HG02884 (cell line): Measurements from ENCODE around the gene PKDCC.
"Not testable (repeated sequence)": the region's sequence is repeated elsewhere in the genome, so short reads cannot be mapped to it uniquely, and the experiment has no call there.

ENCODE experiments used
- ATAC-seq: cut with Tn5 transposase; IDR thresholded peaks from one replicate; pipeline ENCODE4 v1.9.1; 2021; ENCODE audit warnings: mild to moderate bottlenecking, moderate library complexity; ENCODE audit not compliant: unreplicated experiment

Gene PKDCC

DNA sequence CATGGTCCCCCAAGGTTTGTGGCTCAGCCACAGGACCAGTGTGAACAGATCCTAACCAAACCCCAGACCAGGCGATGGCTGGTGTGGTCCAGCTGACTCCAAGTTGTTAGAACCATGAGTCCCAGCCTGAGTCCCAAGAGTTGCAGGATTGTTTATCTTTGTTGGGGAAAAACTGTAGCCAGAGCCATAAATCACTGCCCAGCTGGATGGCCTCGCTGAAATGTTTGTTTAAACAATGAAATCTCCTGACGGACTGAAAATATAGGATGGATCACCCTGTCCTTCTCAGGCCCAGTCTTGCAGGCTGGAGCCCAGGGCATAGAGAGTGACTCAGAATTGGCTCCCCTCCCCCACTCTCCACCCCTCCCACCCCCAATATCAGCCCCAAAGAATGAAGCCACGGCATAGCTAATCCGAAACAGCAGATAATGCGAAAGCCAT, 36.4 kb downstream of the PKDCC start:
- ATAC-seq: no peak

DNA sequence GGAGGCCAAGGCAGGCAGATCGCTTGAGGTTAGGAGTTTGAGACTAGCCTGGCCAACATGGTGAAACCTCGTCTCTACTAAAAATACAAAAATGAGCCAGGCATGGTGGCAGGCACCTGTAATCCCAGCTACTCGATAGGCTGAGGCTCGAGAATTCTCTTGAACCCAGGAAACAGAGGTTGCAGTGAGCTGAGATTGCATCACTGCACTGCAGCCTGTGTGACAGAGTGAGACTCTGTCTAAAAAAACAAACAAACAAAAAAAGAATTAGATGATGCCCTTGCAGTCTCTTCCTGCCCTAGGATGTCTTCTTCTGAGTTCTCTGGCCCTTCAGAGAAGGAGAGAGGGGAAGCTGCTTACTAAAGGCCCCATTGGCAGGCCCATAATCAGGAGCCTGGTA, 37.2 kb downstream of the PKDCC start:
- ATAC-seq: not testable (repeated sequence)

DNA sequence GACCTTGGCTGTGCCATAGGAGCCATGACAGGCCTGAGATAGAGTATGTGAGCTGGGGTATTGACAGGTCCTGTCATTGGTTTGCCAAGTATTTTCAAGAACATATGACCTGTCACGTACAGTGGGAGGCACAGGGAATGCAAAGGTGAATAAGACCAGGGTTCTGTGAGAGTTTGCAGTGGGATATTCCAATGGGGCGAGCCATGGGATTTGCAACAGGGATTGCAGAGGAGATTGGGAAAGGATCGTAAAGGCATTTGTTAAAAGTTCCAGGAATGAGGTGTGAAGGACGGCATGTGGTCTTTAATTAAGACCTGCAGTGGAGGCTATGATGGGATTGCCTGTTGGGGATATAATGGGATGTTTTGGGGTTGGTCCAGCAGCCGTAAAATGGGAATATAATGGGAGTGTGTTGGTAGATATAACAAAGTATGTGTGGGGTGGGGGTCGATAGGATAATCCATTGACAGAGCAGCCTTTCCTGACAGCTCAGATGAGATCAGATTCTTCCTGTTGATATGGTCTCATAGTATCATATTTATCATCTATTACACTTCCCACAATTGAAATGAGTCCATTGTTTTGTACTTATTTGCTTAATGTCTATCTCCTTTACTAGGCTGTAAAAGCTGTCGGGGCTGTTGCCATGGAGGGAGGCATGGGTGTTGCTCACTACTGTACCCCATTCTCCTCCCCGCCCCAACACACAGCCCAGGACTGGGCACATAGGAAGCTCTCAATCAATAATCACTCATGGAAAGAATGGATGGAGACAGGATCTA, 38.1 kb downstream of the PKDCC start:
- ATAC-seq: no peak

DNA sequence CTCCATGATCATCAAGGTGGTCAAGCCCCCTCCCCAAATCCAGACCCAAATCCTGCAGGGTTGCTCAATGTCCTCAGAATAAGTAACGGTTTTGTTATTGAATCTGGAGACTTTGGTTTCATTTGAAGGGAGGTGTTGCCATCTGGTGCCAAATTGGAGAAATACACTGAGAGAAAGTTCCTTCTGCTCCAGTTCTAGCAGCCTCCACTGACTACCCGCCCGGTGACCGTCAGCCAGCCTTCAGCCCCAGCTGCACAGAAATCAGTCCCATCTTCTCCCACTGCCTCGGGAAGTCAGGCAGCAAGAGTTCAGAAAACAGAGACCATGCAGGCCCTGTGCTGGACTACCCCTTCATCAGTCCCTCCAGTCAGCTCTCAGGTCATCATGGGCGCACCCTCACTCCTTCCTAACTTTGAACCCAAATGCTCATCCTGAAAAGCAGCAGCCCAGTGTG, 38.7 kb downstream of the PKDCC start:
- no peak for ATAC-seq

DNA sequence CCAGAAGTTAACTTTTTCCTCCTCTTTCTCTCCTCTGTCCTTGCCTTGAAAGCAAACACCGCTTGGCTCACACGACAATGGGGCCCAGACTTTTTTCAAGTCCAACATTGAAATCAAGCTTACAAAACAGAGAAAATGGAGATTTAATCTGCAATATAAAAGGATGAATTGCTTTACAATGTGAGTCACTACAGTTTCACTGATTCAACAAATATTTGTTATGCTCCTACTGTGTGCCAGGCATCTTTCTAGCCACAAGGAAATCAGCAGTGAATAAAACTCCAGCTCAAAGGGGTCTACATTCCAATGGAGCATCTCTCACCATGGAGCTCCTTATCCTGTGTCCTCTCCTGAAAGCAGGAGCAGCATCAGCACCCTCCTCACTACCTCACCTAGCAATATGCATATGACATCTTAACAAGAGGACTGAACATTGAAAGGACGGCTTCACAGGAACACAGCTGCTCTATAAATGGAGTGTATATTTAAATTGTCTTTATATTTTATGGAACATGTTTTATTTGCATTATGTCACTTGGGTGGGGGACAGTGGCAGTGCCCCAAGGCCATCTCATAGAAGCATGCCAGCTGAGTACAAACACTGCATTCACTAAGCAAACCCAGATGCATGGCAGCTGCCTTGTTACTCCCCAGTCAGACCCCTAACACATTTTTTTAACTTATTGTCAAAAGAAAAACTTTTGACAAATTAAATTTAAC, 39.5 kb downstream of the PKDCC start:
- no peak for ATAC-seq

DNA sequence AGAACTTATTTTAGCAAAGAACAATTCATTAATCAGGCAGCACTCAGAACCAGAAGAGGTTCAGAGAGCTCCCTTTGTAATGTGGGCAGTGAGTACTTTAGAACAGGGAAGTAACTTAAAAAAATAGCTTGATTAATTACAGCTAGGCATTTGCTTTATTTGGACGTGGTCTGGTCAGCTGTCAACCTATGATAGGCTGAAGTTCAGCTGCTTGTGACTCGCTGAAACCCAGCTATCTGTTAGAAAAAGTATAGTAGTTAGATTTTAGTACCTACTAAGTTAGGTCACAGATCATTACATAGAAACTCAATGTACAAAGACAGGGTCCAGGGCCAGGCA, 40.0 kb downstream of the PKDCC start:
- no peak for ATAC-seq

DNA sequence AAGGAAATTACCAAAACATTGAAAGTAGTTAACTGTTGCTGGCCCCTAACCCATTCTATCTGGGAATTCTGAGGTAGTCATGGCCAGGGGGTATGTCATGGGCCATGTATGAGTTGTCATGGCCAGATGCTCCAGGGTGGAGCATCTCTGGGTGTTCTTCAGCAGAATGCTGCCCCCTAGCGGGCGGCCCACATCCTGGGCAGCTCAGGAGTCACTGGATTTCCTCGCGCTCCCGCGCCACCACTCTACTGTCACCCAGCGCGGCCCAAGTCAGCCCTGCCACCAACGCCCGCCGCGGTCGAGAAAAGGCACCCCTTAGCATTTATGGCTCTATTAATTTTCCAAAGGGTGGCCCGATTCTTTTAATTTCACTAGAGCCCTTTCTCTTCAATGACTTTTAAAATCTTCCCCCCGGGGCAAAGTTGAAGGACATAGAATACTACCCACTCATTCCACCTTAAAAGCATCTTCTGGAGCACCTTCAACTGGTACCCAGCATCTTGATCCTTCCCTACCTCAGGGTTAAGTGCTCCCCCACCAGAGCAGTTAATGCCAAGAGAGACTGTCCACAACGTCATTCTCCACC, 41.6 kb downstream of the PKDCC start:
- peak; percentile 89 for ATAC-seq

DNA sequence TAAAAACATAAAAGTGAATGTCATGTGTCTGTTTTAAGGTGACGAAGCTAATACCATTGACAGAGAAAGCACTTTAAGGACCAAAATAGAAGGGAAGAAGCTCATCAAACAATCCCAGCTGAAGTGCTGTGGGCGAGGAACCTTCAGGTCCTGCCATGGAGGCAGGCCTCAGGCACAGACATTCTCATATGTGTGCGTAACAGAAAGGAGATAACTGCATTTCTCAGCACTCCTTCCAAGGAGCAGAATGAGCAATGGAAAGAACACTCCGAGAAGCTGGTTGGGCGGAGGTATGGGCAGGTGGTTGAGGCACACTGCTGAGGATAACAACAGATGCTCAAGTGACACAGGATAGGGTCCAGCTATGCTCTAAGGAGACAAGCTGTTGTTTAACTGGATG, 42.4 kb downstream of the PKDCC start:
- no peak for ATAC-seq

DNA sequence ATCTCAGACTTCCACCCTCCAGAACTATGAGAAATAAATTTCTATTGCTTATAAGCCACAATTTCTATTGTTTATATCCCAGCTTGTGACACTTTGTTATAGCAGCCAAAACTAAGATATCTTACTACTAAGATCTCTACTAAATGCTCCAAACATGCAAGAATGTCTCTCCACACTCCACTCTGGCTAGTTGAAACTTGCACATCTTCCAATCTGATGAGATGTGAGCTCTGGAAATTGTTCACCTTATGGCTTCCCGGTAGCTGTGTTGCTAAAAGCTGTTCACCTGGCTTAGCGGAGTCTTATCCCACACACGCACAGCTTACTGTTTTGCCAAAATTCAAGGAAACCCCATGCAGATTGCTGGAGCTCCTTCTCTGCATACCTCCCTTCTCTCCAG, 43.9 kb downstream of the PKDCC start:
- no peak for ATAC-seq

DNA sequence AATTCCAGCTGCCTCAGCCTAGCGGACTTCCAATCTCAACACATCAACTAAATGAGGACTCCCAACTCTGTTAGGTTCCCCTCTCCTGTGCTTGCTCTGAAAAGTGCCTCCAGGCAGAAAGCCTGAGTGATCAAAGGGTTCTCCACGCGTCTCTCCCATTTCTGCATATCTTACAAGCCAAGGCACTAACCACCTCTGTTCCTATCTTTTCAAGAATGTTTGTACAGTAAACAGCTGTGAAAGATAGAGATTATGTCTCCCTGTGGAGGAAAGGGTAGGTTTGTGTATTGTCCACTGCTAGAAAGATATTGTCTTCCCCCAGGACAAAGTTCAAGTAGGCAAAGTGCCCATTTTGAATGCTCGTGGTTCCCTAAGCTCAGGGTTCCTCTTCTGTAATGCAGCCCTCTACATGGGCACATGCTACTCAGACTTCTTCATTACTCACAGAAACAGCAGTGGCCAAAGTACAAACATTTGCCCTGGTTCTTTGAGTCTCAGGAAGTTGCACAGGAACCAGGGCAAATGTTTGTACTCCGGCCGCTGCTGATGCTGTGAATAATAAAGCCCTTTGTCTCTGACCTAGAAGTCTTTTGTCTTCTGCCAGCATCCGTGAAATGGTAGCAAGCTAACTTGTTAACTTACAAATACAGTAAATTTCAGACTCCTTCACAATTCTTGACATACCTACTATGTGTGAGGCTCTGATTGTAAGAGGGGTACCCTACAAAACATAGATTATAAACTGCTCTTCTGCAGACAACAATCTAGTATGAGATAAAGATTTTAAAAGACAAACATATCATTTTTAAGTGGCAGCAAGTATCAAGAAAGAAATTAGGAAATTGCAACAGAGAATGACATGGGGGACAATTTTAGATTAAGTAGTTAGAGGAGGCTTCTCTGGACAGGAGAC, 44.5 kb downstream of the PKDCC start:
- no peak for ATAC-seq

DNA sequence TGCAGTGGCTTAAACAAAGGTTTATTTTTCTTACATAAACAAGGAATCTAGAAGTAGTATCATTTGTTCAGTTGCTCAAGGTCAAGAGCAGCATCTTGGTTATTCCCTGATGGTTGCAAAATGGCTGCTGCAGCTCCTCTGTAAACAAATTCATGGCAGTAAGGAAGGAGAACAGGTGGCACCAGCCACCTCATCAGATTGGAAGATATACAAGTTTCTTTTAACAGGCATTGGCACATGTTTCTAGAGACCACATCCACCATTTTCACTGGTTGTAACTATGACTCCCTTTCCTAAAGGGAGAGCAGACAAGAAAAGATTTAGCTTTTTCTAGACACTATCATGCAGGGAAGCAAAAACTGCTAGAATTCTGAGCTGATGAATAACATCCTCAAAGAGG, 46.3 kb downstream of the PKDCC start:
- ATAC-seq: no peak

DNA sequence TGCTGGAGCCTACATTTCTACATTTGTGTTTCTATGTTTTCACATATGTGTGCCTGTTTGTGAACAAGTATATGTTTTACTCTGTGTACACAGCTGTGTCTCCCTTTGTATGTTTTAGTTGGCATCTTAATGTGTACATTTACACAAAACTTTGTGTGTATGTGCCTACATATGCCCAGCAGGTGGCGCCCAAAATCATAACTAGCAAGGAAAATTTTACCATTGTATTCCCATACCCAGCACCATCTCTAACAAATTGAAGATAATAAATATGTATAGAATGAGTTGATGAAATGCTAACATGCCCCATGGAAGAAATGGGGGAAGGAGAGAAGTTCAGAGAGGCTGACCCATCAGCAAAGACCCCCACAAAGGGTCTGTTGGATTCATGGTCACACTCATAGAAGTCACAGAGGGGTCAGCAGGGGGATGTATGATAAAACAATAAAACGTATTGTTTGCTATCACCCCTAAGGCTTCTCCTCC, 48.1 kb downstream of the PKDCC start:
- ATAC-seq: no peak

DNA sequence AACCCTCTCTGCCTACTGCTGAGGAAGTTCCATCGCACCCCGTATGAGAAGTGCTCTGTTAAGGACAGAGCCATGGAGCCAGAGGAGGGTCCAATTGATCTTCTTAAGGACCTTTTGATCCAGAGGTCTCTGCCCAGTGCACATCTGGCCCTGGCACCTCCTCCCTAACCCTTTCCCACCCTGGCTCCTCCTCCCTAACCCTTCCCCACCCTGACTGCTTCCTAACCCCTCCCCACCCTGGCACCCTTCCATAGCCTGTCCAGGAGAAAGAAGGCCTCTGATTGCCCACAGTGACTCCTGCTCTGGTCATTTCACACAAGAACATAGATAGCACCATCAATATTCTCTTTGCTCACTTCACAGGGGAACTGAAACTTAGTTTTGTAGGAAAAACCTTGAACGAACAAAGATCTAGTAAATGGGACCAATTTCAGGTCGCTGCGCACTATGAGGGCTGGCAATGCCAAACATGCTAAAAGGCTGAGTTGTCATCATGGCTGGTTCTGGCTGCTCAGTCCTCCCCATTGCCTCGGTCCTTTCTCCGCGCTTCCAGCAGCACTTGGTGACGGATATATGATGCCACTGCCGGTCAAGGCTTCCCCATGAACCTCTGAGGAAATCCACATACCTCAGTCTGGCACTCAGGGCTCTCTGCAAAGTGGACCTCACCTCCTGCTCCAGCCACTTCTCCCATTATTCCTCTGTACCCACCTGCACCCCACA, 49.2 kb downstream of the PKDCC start:
- peak; percentile 28 for ATAC-seq

DNA sequence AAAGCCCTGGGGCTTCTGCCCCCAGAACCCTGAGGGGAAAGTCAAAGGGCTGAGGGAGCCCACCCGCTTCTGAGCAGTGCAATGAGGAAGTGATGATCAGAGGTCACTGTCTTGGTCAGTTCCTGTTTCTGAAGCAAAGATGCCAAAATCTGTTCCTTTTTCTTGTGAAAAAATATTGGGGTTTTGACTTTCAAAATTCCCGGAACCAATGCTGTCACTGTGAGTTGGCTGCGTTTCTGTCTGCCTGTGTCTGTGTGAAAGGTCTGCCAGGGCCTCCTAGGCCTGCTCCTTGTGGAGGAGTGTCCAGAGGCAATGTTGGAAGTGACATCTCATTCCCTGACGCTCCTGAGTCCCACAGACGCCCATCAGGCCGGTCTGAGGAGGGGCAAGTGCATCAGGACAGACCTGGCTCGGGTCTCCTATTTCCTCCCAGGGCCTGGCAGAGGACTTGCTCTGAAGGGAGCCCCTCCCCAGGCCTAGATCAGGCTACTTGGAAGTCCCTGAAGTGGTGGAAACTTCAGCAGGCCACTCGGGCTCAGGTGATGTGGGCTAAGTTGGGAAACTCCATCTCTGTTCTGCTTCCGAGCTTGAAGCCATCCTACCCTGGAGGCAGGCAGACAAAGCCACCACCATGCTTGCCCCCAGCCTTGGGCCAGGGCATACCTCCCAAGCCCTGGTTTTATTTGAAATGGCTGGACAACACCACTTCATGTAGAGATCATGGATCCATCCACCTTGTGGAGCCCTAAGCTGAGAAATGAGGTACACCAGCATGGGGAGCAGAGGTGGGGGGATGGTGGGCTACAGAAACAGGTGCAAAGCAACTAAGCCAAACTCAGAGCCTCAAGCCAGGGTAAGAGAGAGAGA, 51.0 kb downstream of the PKDCC start:
- no peak for ATAC-seq

DNA sequence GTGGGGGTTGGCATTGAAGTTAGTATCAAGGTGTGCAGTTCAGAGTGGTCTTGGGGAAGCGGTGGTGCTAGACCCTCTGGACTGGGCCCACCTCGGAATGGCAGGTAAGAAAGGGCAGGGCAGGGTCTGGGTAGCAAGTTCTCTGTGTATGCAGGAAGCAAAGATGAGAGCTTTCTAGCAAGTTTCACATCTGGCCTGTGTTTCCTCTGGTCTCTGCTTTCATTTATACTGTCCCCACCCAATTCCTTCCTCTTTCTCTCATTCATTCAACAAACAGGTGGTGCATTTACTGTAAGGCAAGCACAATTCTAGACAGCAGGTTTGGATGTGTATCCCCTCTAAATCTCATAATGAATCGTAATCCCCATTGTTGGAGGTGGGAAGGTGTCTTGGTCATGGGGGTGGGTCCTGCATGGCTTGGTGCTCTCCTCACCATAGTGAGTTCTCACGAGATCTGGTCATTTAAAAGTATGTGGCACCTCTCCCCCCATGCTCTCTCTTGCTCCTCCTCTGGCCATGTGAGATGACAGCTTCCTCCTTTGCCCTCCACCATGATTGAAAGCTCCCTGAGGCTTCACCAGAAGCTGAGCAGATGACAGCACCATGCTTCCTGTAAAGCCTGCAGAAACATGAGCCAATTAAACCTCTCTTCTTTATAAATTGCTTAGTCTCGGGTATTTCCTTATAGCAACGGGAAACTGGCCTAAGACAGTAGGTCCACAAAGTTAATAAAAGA, 51.8 kb downstream of the PKDCC start:
- ATAC-seq: no peak

DNA sequence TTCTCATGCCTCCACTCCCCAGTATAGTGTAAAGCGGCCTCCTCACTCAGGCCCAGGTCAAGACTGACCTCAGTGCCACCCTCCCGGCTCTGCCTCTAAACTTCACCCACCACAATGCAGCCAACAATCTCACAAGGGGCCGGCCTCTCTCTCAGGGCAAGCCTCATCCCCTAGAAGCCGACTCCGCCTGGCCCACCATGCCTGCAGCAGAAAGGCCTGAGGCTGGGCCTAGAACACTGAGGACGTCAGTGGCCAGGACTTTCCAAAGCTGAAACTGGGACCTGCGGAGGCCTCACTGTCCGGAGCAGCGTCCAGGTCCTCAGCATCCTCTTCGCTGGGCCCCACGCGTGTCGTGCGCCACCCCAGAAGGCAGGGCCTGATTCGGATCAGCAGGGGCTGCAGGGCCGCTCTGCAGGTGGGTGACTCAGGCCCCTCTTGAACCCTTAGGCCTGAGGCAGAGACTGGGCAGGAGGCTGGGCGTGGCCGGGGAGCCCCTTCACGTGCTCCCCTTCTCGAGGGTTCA, 52.9 kb downstream of the PKDCC start:
- ATAC-seq: no peak

DNA sequence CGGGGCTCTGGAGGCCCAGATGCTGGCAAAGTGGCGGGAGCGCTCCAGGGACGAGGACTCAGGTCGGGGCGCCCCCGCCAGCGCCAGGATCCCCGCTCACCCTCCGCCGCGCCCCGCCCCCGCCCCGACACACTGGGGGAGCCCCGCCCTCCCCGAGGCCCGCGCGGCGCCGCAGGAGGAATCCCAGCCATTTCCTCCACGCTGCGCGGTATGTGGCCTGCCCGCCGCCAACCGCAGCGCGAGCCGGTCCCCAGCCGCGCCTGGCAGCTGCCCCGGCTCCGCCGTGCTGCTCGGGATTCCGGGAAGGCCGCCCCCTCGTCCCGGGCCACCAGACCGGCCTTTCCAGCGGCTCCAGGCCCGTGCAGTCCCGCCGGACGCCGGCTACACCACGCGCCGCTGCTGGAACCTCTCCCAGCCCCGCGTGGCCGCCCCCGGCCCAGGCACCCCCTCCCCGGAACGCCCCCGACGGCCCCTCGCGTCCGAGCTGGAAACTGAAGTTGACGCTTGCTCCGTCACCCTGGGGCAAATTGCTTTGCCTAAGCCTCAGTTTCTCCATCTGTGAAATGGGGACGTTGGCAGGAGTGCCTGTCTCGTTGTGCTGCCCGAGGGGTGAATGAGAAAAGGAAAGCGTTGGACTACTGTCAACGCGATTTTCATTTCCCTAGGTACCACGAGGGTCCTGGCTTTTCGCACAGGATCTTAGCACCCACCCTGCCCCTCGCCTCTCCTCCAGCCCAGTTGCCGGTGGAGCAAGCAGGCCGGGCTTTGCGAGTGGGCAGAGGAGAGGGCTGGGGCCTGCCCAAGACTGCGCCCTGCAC, 53.6 kb downstream of the PKDCC start:
- no peak for ATAC-seq
